Thyroid gland (tissue), 4 donors: ENCODE results near the gene GATA5. TPM values are rescaled to one million over a fixed set of nuclear protein-coding genes. Genes with fewer than 3 reads are reported as not detected.

Experiments
- DNase-seq, 2 donors: peaks; one replicate each; pipeline ENCODE4 v3.0.0-alpha.2; 2019
- H3K27ac ChIP-seq, 3 donors: fragments of 200-600 bp; sonication (generic); 1 replicate in 2 of 3; 2 replicates in 1 of 3; pipeline ENCODE4 v1.5.1; 2016 to 2019; ENCODE audit warnings: mild to moderate bottlenecking in 1 of 3, moderate library complexity in 1 of 3
- H3K27me3 ChIP-seq: fragments of 200-600 bp; sonication (generic); one replicate; pipeline ENCODE4 v1.5.1; 2019
- H3K36me3 ChIP-seq, 2 donors: fragments of 200-600 bp; sonication (generic); one replicate each; pipeline ENCODE4 v1.5.1; 2016 to 2019
- H3K4me1 ChIP-seq, 2 donors: fragments of 200-600 bp; sonication (generic); one replicate each; pipeline ENCODE4 v1.5.1; 2017 to 2019
- H3K4me3 ChIP-seq, 3 donors: fragments of 200-600 bp; sonication (generic); replicated peaks in 1 of 3; 1 replicate in 2 of 3; 2 replicates in 1 of 3; pipeline ENCODE4 v1.5.1; 2016; ENCODE audit warnings: mild to moderate bottlenecking in 1 of 3
- H3K9me3 ChIP-seq: fragments of 200-600 bp; sonication (generic); one replicate; pipeline ENCODE4 v1.5.1; 2017
- CTCF ChIP-seq, 6 experiments: fragments of 200-600 bp in 3 of 6; fragments of 450-650 bp in 3 of 6; sonication (generic) in 3 of 6; IDR thresholded peaks; one replicate each; pipeline ENCODE4 v1.5.1; 2016 to 2019; ENCODE audit warnings: antibody characterized with exemption in 6 of 6, mild to moderate bottlenecking in 2 of 6, inconsistent platforms in 1 of 6, moderate library complexity in 1 of 6
- POLR2A ChIP-seq, 2 donors: fragments of 450-650 bp; IDR thresholded peaks; one replicate each; pipeline ENCODE4 v1.6.1; 2017; ENCODE audit warnings: antibody characterized with exemption in 2 of 2, mild to moderate bottlenecking in 2 of 2, moderate library complexity in 1 of 2
- WGBS, 2 donors: methylation state at CpG; one replicate each; pipeline ENCODE4 v1.1.5; 2017; 5-methylcytosine and 5-hydroxymethylcytosine counted together
- intact Hi-C: fragments of 100-400 bp; cut with DNase I; formaldehyde crosslinking; loops from one replicate; pipeline ENCODE4 v1.15.1; 2023
- total RNA-seq, 4 donors: library from RNA; depleted of rRNA; stranded (reverse); fragments of >200 nt; gene quantifications; one replicate each; pipeline ENCODE4 v1.2.3, GENCODE V29; 2016

The GATA5 gene
- total RNA-seq, 4 donors from 2014 or later = 0.33 to 0.67 (median 0.54) TPM; not detected in 1

- H3K9me3 ChIP-seq = no peaks in the 10 kb centered on the region
- TF ChIP-seq POLR2A (IDR thresholded peaks at IDR 0.05) (no peak), CTCF (IDR thresholded peaks at IDR 0.05) (no peak)
- H3K27me3 ChIP-seq = no peaks in the 10 kb centered on the region
- DNase-seq = no peak
- intact Hi-C loops = no loop called here
- H3K4me1 ChIP-seq = peaks cover under 1 to 5% of the 10 kb centered on the region in 2 donors
- H3K4me3 ChIP-seq = no peak overlapping the region
- H3K36me3 ChIP-seq = no peaks in the 10 kb centered on the region
- H3K27ac ChIP-seq = no peak overlapping the region
- WGBS, 2 donors = 57 to 85% methylated on average over 2 to 9 of the region's 15 CpGs
These were observed 19.9 kb downstream of the GATA5 start for GRCh38 chr20:62455929-62456328.

- Histone ChIP-seq H3K4me1 (peaks cover under 1 to 4% of the 10 kb centered on the region in 2 donors), H3K27me3 (no peaks in the 10 kb centered on the region), H3K4me3 (no peak overlapping the region), H3K36me3 (no peaks in the 10 kb centered on the region), H3K9me3 (no peaks in the 10 kb centered on the region), H3K27ac (no peak overlapping the region)
- WGBS, 2 donors = 66 to 72% methylated on average over 20 to 30 of the region's 30 CpGs
- TF ChIP-seq POLR2A (IDR thresholded peaks at IDR 0.05) (no peak), CTCF (IDR thresholded peaks at IDR 0.05) (no peak)
- intact Hi-C loops = no loop called here
- DNase-seq = no peak
These were observed 20.7 kb downstream of the GATA5 start for GRCh38 chr20:62454904-62455636.

GRCh38 chr20:62453186-62453808, 22.5 kb downstream of the GATA5 start:
- Histone ChIP-seq H3K36me3 (no peaks in the 10 kb centered on the region), H3K27me3 (no peaks in the 10 kb centered on the region), H3K9me3 (no peaks in the 10 kb centered on the region), H3K4me3 (no peak overlapping the region), H3K27ac (no peak overlapping the region), H3K4me1 (peaks cover 3 to 5% of the 10 kb centered on the region in 2 donors)
- TF ChIP-seq POLR2A (IDR thresholded peaks at IDR 0.05) (no peak), CTCF (IDR thresholded peaks at IDR 0.05) (no peak)
- WGBS, 2 donors = 82 to 89% methylated on average over 13 to 15 of the region's 17 CpGs
- intact Hi-C loops = no loop called here
- DNase-seq = no peak

- H3K27ac ChIP-seq = no peak overlapping the region
- H3K9me3 ChIP-seq = no peaks in the 10 kb centered on the region
- H3K4me3 ChIP-seq = no peak overlapping the region
- TF ChIP-seq POLR2A (IDR thresholded peaks at IDR 0.05) (no peak), CTCF (IDR thresholded peaks at IDR 0.05) (no peak)
- DNase-seq = no peak
- intact Hi-C loops = no loop called here
- H3K27me3 ChIP-seq = no peaks in the 10 kb centered on the region
- no peaks in the 10 kb centered on the region for H3K36me3 ChIP-seq
- WGBS, 2 donors = 82 to 92% methylated on average over 12 to 15 of the region's 18 CpGs
- H3K4me1 ChIP-seq = peaks cover 3 to 5% of the 10 kb centered on the region in 2 donors
These were observed 23.2 kb downstream of the GATA5 start for GRCh38 chr20:62452475-62453095.

GRCh38 chr20:62451970-62452369, 23.8 kb downstream of the GATA5 start:
- TF ChIP-seq POLR2A (IDR thresholded peaks at IDR 0.05) (no peak), CTCF (IDR thresholded peaks at IDR 0.05) (no peak)
- Histone ChIP-seq H3K36me3 (no peaks in the 10 kb centered on the region), H3K27ac (no peak overlapping the region), H3K27me3 (no peaks in the 10 kb centered on the region), H3K4me1 (peaks cover 3 to 5% of the 10 kb centered on the region in 2 donors), H3K4me3 (no peak overlapping the region), H3K9me3 (no peaks in the 10 kb centered on the region)
- 90 to 92% methylated on average over 3 of the region's 3 CpGs for WGBS, 2 donors
- no peak for DNase-seq
- intact Hi-C loops = no loop called here
